ENCODE data around the gene GGT7.

- no peak for TF ChIP-seq EZH2 (optimal IDR thresholded peaks at IDR 0.05; ENCODE audit: low read depth, low read length)
- TF ChIP-seq CTCF (IDR thresholded peaks at IDR 0.05; ENCODE audit: low read length) = no peak
- TF ChIP-seq EZH2phosphoT487 (IDR thresholded peaks at IDR 0.05; ENCODE audit: low read length) = no peak
Observed at GRCh38 chr20:34880215-34880850, 7.7 kb upstream of the GGT7 start.
